HG03442 (cell line): ENCODE data around the gene FILIP1L.

ENCODE experiments used
- ATAC-seq: cut with Tn5 transposase; IDR thresholded peaks from one replicate; pipeline ENCODE4 v1.9.1; 2021; ENCODE audit warnings: mild to moderate bottlenecking, moderate library complexity; ENCODE audit not compliant: unreplicated experiment

The FILIP1L gene

DNA sequence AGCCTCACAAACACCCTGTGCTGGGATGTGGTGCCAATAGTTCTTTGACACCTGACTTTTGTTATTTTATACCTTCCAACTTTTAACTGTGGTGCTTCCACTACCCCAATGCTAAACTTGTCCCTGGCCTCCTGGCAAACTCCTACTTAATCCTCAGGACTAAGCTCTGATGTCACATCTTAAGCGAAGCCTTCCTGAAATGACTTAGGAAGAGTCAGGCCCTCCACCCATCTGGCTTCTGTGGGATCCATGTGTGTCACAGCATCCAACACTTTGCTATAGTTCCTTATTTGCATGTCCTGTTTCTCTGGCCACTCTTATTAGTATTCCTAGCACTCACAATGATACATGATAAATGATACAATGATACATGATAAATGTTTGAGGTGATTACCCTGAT is 133.2 kb downstream of the FILIP1L start:
- ATAC-seq, result no peak

DNA sequence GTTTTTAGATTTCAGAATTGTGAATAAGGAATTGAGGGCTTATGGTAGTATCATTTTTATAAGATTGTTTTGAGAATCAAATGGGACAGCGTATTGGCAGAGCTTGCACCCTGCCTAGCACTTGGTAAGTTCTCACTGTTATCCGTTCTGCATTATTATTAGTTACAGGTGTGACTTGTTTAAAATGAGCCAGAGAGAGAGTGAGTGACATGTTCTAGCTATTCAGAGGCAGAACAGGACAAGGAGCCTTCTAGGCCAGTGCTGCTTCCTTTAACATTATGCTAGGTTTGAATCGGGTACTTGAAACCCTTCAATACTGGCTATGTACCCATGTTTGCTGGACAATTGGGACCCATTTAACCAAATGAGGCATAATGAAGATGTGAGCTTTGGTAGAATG is 133.7 kb downstream of the FILIP1L start:
- no peak for ATAC-seq

DNA sequence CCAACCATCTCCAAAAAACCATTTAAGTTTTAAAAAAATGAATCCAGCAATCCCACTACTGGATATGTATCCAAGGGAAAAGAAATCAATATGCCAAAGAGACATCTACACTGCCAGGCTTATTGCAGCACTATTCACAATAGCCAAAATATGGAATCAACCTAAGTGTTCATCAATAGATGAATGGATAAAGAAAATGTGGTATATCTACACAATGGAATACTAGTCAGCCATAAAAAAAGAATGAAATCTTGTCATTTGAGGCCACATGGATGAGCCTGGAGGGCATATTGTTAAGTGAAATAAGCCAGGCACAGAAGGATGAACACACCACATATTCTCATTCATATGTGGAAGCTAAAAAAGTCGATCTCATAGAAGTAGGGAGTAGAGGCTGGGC is 136.1 kb downstream of the FILIP1L start:
- ATAC-seq, result no peak

DNA sequence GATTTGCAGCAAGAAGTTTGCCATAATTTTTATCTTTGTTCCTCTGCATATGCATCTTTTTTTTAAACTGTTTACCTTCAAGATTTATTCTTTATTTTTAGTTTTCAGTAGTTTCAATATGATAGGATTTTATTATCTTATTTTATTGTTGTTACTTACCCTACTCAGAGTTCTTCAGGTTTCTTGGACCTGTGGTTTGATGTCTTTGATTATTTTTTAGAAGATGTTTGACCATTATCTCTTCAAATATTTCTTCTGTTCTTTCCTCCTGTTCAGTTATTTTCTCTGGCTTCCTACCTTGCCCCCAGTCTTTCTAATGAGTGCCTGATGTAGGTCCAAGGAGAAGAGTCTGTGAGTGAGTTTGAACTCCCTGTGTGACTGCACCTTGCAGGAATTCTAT is 137.7 kb downstream of the FILIP1L start:
- ATAC-seq, result no peak

DNA sequence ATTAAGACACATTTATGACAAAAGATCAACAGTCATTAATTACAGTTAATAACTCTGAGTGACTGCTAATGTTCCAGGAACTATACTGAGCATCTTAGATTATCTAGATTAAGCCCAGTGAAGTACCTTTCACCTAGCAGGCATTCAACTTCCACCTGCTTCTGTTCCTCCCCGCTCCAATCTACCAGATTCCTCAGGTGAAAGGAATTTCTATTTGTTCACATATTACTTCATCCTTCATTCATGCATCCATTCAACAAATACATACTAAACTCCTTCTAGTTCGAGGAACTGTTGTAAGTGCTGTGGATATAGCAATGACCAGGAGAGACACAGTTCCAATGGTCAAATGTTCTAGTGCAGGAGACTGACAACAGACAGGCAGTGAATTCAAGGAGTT is 139.3 kb downstream of the FILIP1L start:
- no peak for ATAC-seq

DNA sequence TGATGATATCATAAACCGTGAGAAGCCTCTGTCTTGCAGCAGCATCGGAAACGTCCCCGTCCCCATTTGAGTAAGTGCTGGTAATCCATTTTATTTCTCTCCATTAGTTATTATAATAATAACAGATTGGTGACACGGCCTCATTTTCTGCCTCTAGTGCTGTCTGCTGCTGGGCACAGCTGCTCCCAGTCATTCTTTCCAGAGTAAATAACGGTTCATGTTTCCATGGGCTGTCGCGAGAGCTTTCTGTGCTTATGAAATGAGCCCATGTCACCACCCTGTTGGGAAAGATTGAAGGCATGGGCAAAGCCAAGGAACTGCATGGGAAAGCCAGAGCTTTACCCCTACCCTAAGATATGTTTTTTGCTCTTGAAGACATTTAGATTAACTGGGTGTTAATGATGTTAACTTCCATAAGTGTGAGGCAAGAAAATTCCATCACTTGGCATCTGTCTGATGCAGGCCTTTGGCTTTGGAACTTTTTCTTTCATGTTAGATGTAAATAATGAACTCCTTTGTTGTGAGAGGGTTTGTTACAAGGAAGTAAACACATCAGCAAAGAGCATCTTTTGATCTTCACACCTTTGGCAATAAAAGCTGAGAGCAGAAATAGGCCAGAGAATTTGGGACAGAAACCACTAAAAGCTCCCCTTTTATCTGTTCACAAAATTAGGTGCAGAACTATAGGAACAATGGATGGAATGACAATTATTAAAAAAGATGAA is 141.8 kb downstream of the FILIP1L start:
- ATAC-seq, result no peak

DNA sequence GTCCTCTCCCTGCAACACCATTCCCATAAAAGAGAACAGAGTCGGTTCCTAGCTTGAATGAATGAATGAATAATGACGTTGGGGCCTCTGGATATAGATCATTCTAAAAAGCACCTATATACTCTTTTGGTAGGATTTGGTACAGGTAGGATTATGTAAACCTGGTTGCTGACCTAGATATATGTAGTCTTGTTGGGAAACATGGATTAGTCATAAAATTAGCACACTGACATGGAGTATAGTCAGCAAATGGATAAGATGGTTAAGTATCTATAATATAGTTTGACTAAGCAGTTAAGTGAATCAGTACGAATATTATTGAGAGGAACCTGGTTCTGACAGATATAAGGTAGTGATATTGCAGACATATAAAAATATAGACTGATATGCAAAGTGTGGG is 142.5 kb downstream of the FILIP1L start:
- no peak for ATAC-seq

DNA sequence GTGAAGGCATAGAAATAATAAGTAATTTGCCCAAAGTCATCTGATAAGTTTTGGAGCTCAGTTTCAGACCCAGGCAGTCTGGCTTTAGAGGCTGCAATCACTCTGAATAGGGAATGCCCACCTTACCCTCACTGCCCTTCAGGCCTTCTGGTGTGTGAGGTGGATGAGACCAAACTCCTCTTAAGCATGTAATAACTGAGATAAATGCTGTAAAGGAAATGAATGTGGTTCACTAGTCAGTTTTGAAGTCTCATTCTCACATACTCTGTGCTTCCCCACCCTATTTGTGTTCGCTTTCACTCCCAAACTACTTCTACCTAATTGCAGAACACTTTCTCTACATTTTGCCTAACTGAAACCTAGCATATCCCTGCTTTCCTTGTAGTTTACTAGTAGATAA is 144.1 kb downstream of the FILIP1L start:
- peak; percentile 99 for ATAC-seq

DNA sequence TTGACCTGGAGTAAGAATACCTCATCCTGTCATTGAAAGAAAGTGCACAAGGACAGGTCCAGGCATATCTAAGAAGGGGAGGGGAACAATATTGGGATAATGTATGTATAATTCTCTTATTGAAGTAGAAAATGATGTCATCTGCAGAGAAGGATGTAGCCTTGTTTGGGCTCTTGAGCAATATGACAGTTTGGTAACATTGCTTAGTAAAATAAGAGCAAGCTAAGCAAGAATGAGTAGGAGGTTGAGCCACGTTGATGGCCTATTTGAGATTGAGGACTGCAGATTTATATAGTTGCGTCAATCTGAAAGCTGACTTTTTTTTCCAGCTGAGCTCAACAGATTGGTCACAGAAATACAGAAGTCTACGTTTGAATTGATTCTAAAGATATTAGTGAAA is 145.2 kb downstream of the FILIP1L start:
- ATAC-seq, result no peak

DNA sequence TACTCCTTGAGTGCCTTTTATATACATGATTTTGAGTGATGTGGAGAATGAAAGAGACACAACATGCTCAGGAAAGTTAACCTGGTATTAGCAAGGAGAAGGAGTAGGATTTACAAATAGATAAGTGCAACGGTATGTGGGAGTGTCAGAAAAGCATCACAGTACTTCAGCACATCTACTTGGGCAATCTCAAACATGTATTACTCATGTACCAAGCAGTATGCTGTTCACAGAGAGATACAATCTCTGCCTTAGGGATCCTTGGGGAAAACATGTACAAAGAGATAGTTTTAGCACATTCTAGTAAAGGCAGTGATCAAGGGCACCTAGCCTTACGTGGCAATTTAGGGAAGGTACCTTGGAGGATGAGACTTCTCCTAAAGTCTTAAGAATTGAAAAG is 146.5 kb downstream of the FILIP1L start:
- ATAC-seq, result no peak

DNA sequence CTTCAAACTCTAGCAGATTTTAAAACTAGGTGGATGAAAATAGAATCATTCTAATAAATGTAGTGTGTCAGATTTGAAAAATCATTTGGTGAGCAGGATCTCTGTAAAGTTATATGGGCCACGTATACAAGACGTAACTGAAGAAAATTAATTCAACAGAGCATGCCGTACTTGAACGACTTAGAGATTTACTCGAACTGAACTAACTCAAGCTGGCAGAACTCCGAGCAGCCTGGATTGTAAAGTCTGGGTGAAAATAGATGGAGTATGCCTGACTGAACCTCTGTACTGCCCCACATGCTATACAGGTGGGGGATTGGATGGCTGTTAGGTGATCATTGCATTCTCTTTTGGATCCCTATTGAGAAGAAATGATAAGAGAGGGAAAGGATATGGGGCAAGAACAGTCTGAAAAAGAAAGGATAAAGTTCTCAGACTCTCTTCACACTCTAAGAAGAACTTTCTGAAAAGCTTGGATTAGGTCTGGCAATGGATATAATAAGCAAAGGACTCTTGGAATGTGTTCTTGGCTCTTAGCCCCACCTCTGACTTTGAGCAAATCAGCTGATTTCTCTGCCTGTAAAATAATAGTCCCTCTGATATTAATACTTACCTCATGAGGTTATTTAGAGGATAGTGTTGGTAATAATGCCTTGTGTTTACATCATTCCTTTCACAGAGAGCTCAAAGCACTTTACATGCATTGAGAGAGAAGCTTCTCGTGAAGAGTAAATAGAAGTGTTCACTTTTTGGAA is 147.5 kb downstream of the FILIP1L start:
- ATAC-seq, result no peak

DNA sequence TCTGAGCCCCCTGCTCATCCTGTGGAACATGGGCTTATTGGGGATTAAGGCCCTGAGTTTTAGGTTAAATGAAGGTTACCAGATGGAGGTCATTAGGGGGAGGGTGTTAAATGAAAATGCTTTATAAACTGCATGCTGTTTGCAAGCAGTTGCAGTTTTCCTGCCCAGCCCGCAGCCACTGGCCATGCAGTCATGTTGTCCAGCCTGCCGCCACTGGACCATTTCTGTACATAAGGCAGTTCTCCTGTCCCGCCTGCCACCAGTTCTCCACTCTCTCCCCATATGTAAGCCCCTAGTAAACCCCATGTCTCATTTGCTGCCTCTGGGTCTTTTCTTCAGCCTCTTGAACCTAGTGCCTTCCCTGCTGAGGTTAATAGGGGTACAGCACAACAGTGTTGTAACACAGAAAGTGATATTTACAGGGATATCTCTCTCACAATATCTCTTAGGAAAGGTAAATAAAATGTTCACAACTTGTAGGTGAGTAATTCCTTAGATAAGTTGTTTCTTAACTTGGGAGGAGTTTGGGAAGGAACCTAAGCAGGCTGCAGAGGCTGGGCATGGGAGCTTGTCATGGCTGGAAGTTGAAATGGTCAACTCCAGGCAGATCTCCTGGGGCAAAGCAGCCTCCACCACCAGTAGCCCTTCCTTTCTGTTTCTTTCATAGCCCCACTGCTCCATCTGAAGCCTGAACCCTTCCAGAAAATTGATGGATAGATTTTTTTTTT is 148.5 kb downstream of the FILIP1L start:
- no peak for ATAC-seq

DNA sequence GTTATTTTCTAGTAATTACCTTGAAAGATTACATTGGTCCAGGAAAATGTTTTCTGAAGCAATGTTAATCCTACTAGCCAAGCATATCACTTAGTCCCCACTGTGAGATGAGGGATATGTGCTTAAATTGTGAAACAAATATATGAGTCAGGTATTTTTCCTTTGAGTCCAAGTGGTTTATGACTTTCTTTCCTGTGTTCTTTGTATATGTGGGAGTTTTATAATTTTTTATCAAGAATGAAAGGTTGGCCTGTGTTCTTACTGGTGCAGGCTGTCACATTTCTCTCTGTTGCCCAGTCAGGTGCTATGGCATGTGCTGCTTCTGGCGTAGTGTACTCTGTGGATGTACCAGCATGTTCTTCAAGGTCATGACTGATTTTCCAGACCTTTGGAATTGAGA is 149.2 kb downstream of the FILIP1L start:
- no peak for ATAC-seq

DNA sequence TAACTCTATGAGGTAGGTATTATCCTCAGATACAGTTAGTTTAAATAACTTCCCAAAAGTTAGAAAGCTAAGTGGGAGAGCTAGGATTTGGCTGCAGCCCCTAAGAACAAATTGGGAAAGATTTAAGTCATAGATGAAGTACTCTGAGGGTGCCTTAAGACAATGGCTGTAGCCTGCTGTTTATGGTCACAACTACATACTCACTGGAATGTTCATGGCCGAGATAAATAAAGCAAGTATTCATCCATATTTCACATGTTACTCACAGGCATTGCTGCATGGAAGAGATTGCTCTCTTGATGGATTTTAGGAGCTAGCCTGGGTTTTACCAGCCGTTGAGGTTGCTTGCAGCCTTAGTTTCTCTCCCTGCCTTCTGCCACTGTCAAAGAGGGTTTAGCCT is 151.6 kb downstream of the FILIP1L start:
- ATAC-seq, result no peak

DNA sequence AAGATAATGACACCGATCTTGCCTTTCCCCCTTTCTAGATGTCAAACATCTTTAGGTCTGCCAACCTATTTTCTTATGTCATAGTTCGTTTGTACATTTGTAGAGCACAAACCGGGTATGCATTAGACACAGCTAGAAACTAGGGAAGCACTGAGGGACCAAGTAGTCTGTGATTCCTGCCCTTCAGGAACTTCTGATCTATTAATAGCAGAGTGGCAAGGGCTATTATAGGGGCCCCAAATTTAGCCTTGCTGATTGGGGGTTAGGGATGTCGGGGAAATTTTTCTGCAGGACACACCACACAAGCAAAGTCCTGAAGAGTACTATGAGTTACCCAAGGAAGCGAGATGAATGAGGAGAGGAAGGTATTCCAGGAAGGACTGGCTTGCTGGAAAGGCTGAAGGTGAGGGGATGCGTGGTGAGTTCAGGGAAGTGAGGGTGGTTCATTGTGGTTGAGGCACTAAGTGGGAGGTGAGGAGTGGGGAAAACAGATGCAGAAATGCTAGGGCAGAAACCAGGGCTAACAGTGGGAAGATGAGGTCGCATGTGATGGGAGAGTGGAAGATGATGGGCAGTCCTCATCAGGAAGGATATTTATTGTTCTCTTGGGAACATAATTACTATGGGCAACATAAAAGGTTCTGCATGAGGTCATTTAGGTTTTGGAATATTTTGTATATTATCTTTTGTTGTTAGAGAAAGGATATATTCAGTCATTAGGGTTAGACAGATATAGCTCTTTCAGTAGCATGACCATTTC is 152.4 kb downstream of the FILIP1L start:
- ATAC-seq, result no peak

DNA sequence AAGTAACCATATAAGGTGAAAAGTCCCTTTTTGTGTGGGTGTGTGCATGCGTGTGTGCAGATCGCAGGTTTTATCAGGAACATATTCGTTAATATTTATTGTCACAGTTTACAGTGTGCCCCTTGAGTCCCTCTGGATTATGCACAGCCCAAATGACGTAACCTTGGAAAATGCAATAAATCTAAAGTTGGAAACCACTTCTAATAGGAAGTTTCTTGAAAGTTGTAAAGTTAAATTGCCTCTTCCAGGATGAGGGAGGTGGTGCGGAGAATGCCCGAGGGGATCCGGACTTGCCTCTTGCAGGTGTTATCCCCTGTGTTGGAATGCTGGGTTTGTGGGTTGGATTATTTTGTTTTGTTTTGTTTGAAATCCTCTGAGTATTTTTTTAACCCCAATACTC is 153.4 kb downstream of the FILIP1L start:
- no peak for ATAC-seq

DNA sequence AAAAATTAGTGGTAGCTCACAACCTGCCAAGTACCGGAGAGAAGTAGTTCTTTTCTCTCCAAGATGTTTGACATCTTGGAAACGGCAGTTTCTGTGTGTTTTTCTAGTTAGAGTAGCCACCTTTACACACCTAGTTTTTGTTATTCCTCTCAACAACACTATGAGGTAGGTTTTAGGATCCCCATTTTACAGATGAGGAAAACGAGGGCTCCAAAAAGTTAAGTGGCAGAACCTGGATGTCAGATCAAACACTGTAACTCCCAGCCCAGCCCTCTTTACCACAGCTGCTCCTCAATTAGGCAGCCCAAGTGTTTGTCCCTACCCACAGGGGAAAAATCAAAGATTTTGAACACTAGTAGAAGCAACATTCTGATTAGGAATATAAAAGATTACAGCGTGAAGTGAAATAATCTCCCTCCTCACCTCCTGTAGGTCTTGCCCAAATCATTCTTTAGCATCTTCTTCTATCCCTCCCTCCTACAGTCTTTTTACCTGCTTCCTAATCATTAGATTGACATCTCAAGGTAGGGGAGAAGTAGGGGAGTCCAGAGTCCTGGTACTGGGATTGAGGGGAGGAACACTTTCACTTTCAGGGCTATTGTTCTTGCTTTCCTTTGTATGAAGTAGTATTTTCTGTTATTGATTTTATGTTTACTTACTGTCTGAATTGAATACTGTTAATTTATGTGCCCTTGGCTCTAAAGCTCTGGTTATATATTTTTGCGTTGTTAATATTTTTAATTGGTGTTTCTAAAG is 154.0 kb downstream of the FILIP1L start:
- no peak for ATAC-seq

DNA sequence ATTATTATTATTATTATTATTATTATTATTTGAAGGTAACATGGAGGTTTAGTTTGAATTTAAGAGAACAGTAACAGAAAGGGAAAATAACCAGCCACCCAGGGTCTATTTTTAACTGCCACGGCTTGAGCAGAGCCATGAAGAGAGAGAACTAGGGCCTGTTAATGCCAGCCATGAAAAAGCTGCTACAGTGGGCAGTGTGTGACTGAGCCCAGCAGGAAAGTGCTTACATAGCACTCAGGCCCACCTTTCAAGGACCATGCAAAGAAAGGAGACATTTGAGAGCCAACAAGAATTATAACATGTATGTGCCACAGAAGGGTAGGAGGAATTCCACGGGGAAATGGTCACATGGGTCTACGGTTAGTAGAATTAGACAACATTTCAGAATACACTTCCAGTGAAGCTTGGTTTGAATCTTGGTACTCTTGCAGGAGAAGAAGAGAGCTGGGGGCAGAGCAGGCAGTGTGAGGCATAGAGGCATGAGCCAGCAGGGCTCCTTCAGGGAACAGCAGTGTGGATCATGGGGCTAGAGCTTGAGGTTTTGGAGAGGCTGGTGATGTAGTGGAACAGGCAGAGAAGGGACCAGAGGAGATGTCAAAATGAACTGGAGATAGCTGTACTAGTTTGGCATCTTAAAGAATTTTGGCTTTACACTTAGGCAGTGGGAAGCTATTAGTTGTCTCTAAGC is 155.9 kb downstream of the FILIP1L start:
- no peak for ATAC-seq

DNA sequence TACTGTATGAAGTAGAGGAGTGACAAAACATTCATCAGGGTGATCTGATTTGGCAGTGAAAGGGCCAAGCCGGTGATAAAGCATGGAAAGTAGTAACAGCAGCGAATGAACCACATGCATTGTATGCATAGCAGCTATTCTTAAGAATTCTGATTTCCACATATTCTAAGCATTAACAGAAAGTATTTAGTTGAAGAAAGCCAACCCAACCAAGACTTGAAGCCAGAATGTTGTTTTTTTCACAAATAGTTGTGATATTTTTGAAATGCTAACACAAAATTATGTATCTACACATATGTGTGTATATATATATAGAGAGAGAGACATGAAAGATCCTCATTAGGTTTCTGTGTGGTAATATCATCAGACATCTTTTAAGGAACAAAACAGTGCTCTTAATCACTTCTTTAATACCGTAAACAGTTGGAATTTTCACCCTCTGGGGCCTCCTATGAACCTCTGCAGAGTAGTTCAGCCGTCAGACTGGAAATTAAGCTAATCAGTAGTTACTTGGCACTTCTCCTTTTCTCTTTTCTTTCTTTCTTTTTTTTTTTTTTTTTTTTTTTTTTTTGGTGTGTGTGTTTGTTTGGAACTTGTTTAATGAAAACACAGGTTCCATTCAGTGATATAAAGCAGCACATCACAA is 157.0 kb downstream of the FILIP1L start:
- no peak for ATAC-seq
